ENCODE results near the gene COL26A1.
"Not testable (repeated sequence)": the region's sequence is repeated elsewhere in the genome, so short reads cannot be mapped to it uniquely, and the experiment has no call there.

Gene COL26A1

GRCh38 chr7:101598986-101599771 lies 236.5 kb downstream of the COL26A1 start:
- no peaks in the 10 kb centered on the region for H3K36me3 ChIP-seq (ENCODE audit: control insufficient read depth, insufficient read depth, low read length)
- 90 to 94% methylated on average over 10 to 16 of the region's 16 CpGs for WGBS, 2 experiments (ENCODE audit: insufficient coverage in 2 of 2)
- no peak overlapping the region for H3K27ac ChIP-seq (ENCODE audit: low read depth, low read length, severe bottlenecking)
- H3K4me3 ChIP-seq (ENCODE audit: extremely low read depth, insufficient read depth, low read length, poor library complexity, severe bottlenecking), result no peak overlapping the region
- H3K9me3 ChIP-seq (ENCODE audit: control insufficient read depth, low read length), result no peaks in the 10 kb centered on the region
- H3K4me1 ChIP-seq (ENCODE audit: control insufficient read depth, insufficient read depth, low read length, poor library complexity, severe bottlenecking), result peaks cover 18% of the 10 kb centered on the region

GRCh38 chr7:101599787-101600186 lies 237.1 kb downstream of the COL26A1 start:
- Histone ChIP-seq H3K4me1 (ENCODE audit: control insufficient read depth, insufficient read depth, low read length, poor library complexity, severe bottlenecking) (peaks cover 18% of the 10 kb centered on the region), H3K4me3 (ENCODE audit: extremely low read depth, insufficient read depth, low read length, poor library complexity, severe bottlenecking) (no peak overlapping the region), H3K9me3 (ENCODE audit: control insufficient read depth, low read length) (no peaks in the 10 kb centered on the region), H3K36me3 (ENCODE audit: control insufficient read depth, insufficient read depth, low read length) (no peaks in the 10 kb centered on the region), H3K27ac (ENCODE audit: low read depth, low read length, severe bottlenecking) (no peak overlapping the region)
- WGBS, 2 experiments (ENCODE audit: insufficient coverage in 2 of 2), result 100% methylated on average over 1 to 2 of the region's 3 CpGs

- Histone ChIP-seq H3K4me3 (ENCODE audit: extremely low read depth, insufficient read depth, low read length, poor library complexity, severe bottlenecking) (no peak overlapping the region), H3K36me3 (ENCODE audit: control insufficient read depth, insufficient read depth, low read length) (no peaks in the 10 kb centered on the region), H3K9me3 (ENCODE audit: control insufficient read depth, low read length) (no peaks in the 10 kb centered on the region), H3K27ac (ENCODE audit: low read depth, low read length, severe bottlenecking) (no peak overlapping the region), H3K4me1 (ENCODE audit: control insufficient read depth, insufficient read depth, low read length, poor library complexity, severe bottlenecking) (peaks cover 28% of the 10 kb centered on the region)
- WGBS, 2 experiments (ENCODE audit: insufficient coverage in 2 of 2), result 62 to 74% methylated on average over 10 of the region's 12 CpGs
Measured at GRCh38 chr7:101602082-101602481, 239.4 kb downstream of the COL26A1 start.

- Histone ChIP-seq H3K27ac (ENCODE audit: low read depth, low read length, severe bottlenecking) (peak overlapping the region; percentile 94), H3K4me3 (ENCODE audit: extremely low read depth, insufficient read depth, low read length, poor library complexity, severe bottlenecking) (no peak overlapping the region), H3K9me3 (ENCODE audit: control insufficient read depth, low read length) (no peaks in the 10 kb centered on the region), H3K4me1 (ENCODE audit: control insufficient read depth, insufficient read depth, low read length, poor library complexity, severe bottlenecking) (peaks cover 28% of the 10 kb centered on the region), H3K36me3 (ENCODE audit: control insufficient read depth, insufficient read depth, low read length) (no peaks in the 10 kb centered on the region)
- 42 to 46% methylated on average over 20 to 22 of the region's 25 CpGs for WGBS, 2 experiments (ENCODE audit: insufficient coverage in 2 of 2)
Measured at GRCh38 chr7:101602484-101603241, 240.0 kb downstream of the COL26A1 start.

GRCh38 chr7:101604331-101604933 lies 241.8 kb downstream of the COL26A1 start:
- Histone ChIP-seq H3K27ac (ENCODE audit: low read depth, low read length, severe bottlenecking) (no peak overlapping the region), H3K4me1 (ENCODE audit: control insufficient read depth, insufficient read depth, low read length, poor library complexity, severe bottlenecking) (peaks cover 19% of the 10 kb centered on the region), H3K9me3 (ENCODE audit: control insufficient read depth, low read length) (no peaks in the 10 kb centered on the region), H3K36me3 (ENCODE audit: control insufficient read depth, insufficient read depth, low read length) (no peaks in the 10 kb centered on the region), H3K4me3 (ENCODE audit: extremely low read depth, insufficient read depth, low read length, poor library complexity, severe bottlenecking) (no peak overlapping the region)
- 79 to 86% methylated on average over 4 to 5 of the region's 5 CpGs for WGBS, 2 experiments (ENCODE audit: insufficient coverage in 2 of 2)

- H3K36me3 ChIP-seq (ENCODE audit: control insufficient read depth, insufficient read depth, low read length), result not testable (repeated sequence)
- WGBS, 2 experiments (ENCODE audit: insufficient coverage in 2 of 2), result 89 to 100% methylated on average over 2 of the region's 2 CpGs
Measured at GRCh38 chr7:101604934-101605332, 242.3 kb downstream of the COL26A1 start.

GRCh38 chr7:101605611-101606497 lies 243.2 kb downstream of the COL26A1 start:
- WGBS, 2 experiments (ENCODE audit: insufficient coverage in 2 of 2), result 86 to 87% methylated on average over 24 to 26 of the region's 26 CpGs
- Histone ChIP-seq H3K4me3 (ENCODE audit: extremely low read depth, insufficient read depth, low read length, poor library complexity, severe bottlenecking) (no peak overlapping the region), H3K9me3 (ENCODE audit: control insufficient read depth, low read length) (no peaks in the 10 kb centered on the region), H3K27ac (ENCODE audit: low read depth, low read length, severe bottlenecking) (peak overlapping the region; percentile 36), H3K4me1 (ENCODE audit: control insufficient read depth, insufficient read depth, low read length, poor library complexity, severe bottlenecking) (peaks cover 17% of the 10 kb centered on the region), H3K36me3 (ENCODE audit: control insufficient read depth, insufficient read depth, low read length) (no peaks in the 10 kb centered on the region)

More at GRCh38 chr7:101604934-101605332, 242.3 kb downstream of the COL26A1 start:
- peaks cover 19% of the 10 kb centered on the region for H3K4me1 ChIP-seq (ENCODE audit: control insufficient read depth, insufficient read depth, low read length, poor library complexity, severe bottlenecking)
- not testable (repeated sequence) for H3K4me3 ChIP-seq (ENCODE audit: extremely low read depth, insufficient read depth, low read length, poor library complexity, severe bottlenecking); H3K27ac ChIP-seq (ENCODE audit: low read depth, low read length, severe bottlenecking); H3K9me3 ChIP-seq (ENCODE audit: control insufficient read depth, low read length)

- H3K36me3 ChIP-seq (ENCODE audit: control insufficient read depth, insufficient read depth, low read length), result no peaks in the 10 kb centered on the region
- no peak overlapping the region for H3K4me3 ChIP-seq (ENCODE audit: extremely low read depth, insufficient read depth, low read length, poor library complexity, severe bottlenecking)
- WGBS, 2 experiments (ENCODE audit: insufficient coverage in 2 of 2), result 100% methylated on average over 1 of the region's 2 CpGs; no CpG with 5 or more reads in 1 of the 2 experiments
- H3K27ac ChIP-seq (ENCODE audit: low read depth, low read length, severe bottlenecking), result no peak overlapping the region
- peaks cover 17% of the 10 kb centered on the region for H3K4me1 ChIP-seq (ENCODE audit: control insufficient read depth, insufficient read depth, low read length, poor library complexity, severe bottlenecking)
- no peaks in the 10 kb centered on the region for H3K9me3 ChIP-seq (ENCODE audit: control insufficient read depth, low read length)
Measured at GRCh38 chr7:101606498-101606923, 243.8 kb downstream of the COL26A1 start.

All from mesodermal cell (in vitro differentiated cells).